SH-SY5Y (cell line): ENCODE measurements around the gene GALNT12.

Source experiments
- GATA2 ChIP-seq: IDR thresholded peaks from 2 replicates; pipeline ENCODE4 v1.6.1; 2011; ENCODE audit warnings: mild to moderate bottlenecking, low read depth, low read length
- GATA3 ChIP-seq: IDR thresholded peaks from 2 replicates; pipeline ENCODE4 v1.6.1; 2011; ENCODE audit warnings: low read depth, mild to moderate bottlenecking, low read length, moderate library complexity

DNA sequence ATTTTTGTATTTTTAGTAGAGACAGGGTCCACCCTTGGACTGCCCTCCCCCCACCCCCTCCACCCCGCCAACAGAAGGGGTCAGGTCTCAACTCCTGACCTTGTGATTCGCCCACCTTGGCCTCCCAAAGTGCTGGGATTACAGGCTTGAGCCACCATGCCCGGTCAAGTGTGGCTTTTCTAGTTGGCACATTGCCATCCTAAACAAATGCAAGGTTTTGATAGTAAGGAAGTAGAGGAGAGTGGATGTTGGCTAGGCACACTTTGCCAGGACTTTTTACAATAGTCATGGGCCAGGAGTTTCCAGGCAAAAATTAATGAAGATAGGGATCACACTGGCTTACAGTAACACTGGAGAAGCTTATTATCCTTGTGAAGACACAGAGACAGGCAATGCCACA is 62.4 kb downstream of the GALNT12 start:
- TF ChIP-seq GATA3 (no peak), GATA2 (no peak)
